ENCODE measurements around the gene PLCH2.

GRCh38 chr1:2471159-2471471 lies 5.0 kb upstream of the PLCH2 start:
- TF ChIP-seq CTCF (IDR thresholded peaks at IDR 0.05), result no peak
- TF ChIP-seq POLR2AphosphoS5 (IDR thresholded peaks at IDR 0.05), result no peak
- no peak for TF ChIP-seq POLR2A (IDR thresholded peaks at IDR 0.05)
- TF ChIP-seq EP300 (IDR thresholded peaks at IDR 0.05; ENCODE audit: low read depth), result no peak

All from transverse colon (tissue), 4 donors.